ENCODE data around the gene TIAL1. TPM values are rescaled to one million over a fixed set of nuclear protein-coding genes. Genes with fewer than 3 reads are reported as not detected.
"Not testable (repeated sequence)": the region's sequence is repeated elsewhere in the genome, so short reads cannot be mapped to it uniquely, and the experiment has no call there.

Gene TIAL1
- total RNA-seq, 2 experiments from 2014 or later: 181 to 191 TPM

DNA sequence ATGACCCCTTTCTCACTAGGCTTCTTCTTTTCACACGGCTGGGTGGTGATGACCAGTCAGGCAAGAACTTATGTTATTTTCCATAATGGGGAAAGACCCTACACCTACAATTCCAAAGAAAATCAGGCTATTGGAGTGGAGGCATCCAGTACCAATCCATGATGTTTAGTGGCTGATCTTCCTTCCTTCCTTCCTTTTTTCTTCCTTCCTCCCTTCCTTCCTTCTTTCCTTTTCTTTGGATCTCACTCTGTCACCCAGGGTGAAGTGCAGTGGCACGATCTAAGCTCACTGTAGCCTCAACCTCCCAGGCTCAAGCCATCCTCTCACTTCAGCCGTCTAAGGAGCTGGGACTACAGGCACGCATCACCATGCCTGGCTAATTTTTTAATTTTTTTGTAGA, 56.7 kb downstream of the TIAL1 start:
- CTCF ChIA-PET: interaction anchor here (0.9 to 9.1 kb wide), 4 partner anchors 11 to 330 kb away, joined by 3 to 79 read pairs (median 16); no protein-coding TSS in a partner anchor

DNA sequence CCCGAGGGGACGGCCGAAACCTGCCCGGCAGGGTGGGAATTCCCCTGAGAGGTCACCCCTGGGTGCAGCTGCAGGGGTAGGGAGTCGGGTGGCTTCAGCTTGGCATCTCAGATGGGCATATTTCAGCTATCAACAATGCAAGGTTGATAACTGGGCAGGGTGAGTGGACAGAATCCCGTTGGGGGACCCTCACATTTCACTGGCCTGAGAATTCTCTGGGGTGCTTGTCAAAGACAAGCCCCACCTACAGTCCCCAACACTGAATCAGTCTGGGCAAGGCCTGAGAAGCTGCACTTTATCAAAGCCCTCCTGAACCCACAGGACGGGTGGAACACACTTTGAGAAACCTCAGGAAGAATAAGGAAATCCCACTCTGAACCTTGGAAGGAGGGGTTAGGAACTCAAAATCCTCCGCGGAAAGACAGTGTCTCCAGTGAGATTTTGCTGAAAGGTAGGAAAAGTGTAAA, 57.4 kb downstream of the TIAL1 start:
- Mint-ChIP-seq H3K9me3 (ENCODE audit: low read depth) (no peaks in the 10 kb centered on the region), H3K27me3 (no peaks in the 10 kb centered on the region), H3K4me1 (peaks cover 71% of the 10 kb centered on the region), H3K27ac (peak overlapping the region; percentile 94), H3K4me3 (peak overlapping the region; percentile 77), H3K36me3 (peaks cover 17% of the 10 kb centered on the region)
- DNase-seq (no peak), ATAC-seq (no peak)
- CTCF ChIA-PET: interaction anchor here (0.5 to 9.1 kb wide), 6 partner anchors 22 to 340 kb away, joined by 3 to 79 read pairs (median 10); no protein-coding TSS in a partner anchor

More for the DNA sequence above, 56.7 kb downstream of the TIAL1 start:
- H3K27ac Mint-ChIP-seq: peak overlapping the region; percentile 74
- ATAC-seq (no peak), DNase-seq (no peak)
- H3K36me3 Mint-ChIP-seq: peaks cover 14% of the 10 kb centered on the region
- no peaks in the 10 kb centered on the region for H3K9me3 Mint-ChIP-seq (ENCODE audit: low read depth)
- H3K4me3 Mint-ChIP-seq: peak overlapping the region; percentile 54
- peaks cover 69% of the 10 kb centered on the region for H3K4me1 Mint-ChIP-seq
- H3K27me3 Mint-ChIP-seq: no peaks in the 10 kb centered on the region

DNA sequence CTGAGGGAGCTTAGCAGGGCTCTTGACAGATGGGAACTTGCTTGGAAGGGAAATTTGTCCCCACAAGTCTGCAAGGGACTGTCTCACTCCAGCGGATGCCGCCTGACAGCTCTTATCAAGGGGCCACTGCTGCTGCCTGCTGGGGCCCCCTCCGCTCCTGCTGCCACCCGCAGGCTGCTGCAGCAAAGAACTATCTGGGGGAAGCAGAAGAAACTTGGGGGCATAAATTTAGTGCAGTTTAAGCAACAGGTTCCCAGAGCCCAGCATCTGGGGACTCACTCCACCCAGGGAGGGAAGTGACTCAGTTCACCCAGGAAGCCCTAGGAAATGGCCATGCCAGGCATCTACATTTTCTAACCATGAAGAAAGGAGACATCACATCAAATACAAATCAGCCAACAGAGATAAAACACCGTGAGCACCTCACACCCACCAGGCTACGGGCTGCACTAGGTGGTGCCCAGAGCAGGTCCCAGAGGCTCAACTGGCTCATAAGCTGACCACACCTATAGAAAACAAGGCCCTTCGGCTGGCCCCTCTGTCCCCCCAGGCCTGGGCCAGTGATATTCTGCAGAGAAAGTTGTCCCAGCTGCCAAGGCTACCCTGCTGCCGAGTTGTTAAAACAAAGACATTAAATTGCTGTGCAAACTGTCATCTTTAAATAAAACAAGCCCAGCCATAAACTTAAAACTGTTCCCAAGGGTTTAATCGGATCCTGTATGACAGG, 58.0 kb downstream of the TIAL1 start:
- ATAC-seq: peak; percentile 6
- H3K4me3 Mint-ChIP-seq: peak overlapping the region; percentile 77
- CTCF ChIA-PET: interaction anchor here (0.5 to 9.1 kb wide), 11 partner anchors 9 to 340 kb away, joined by 3 to 79 read pairs (median 4); partner anchors contain the start of gene GRK5
- H3K27ac Mint-ChIP-seq: peak overlapping the region; percentile 94
- peaks cover 65% of the 10 kb centered on the region for H3K4me1 Mint-ChIP-seq
- DNase-seq: peak; percentile 72
- H3K27me3 Mint-ChIP-seq: no peaks in the 10 kb centered on the region
- H3K36me3 Mint-ChIP-seq: peaks cover 17% of the 10 kb centered on the region
- H3K9me3 Mint-ChIP-seq (ENCODE audit: low read depth): no peaks in the 10 kb centered on the region

DNA sequence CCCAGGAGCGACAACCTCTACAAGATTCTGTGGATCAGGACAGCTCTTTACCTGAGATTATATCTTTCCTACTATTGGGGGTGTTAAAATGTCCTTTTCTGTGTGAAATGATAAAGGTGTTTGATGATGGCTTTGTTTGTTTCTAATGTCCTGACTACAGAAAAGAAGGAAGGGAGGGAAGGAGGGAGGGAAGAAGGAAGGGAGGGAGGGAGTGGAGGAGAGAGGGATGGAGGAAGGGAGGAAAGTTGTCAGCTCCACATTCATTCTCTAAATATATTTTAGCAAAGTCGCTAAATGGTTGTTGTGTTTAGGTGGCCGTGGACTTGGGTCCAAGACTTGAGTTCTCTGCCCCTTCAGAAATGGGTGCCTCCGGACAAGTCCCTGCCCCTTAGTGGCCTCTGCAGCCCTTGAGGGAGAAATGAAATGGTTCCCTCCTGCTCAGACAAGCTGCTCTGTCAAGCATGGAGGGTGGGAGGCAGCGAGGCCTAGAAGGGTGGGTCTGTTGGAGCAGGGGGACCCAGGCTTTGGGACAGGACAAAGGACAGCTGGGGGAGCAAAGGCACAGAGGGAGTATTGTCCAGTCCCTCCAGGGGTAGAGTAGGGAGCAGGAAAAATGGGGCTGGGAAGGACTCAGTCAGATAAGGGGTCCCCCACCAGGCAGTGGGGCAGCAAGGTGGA, 58.7 kb downstream of the TIAL1 start:
- ATAC-seq (no peak), DNase-seq (no peak)
- peaks cover 63% of the 10 kb centered on the region for H3K4me1 Mint-ChIP-seq
- H3K4me3 Mint-ChIP-seq: peak overlapping the region; percentile 77
- H3K27me3 Mint-ChIP-seq: no peaks in the 10 kb centered on the region
- peaks cover 21% of the 10 kb centered on the region for H3K36me3 Mint-ChIP-seq
- no peaks in the 10 kb centered on the region for H3K9me3 Mint-ChIP-seq (ENCODE audit: low read depth)
- H3K27ac Mint-ChIP-seq: peak overlapping the region; percentile 94
- CTCF ChIA-PET: interaction anchor here (0.8 to 9.1 kb wide), 11 partner anchors 8 to 339 kb away, joined by 3 to 79 read pairs (median 4); partner anchors contain the start of gene GRK5

DNA sequence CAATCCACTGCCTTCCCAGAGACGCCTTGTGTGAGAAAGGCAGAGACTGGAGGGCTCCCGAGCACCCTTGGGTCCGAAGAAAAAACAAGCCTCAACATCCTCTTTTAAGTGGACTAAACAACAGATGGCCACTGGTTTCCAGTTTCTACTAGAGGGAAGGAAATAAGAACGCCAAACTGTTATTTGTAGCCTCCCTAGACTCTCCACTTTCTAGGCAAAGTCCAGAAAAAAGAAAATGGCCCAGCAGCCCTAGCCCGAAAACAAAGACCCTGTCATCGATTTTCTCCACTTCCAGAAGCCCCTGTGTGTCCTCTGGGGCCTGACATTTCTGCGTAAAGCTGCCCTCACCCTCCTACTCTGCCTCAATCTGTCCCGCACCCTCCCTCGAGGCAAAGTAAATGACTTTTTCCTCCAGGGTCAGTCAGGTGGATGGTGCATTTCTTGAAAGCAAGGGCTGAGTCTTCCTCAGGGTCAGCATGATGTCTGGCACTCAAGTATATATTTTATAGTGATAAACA, 60.2 kb downstream of the TIAL1 start:
- Mint-ChIP-seq H3K4me3 (no peak overlapping the region), H3K27ac (peak overlapping the region; percentile 9), H3K27me3 (no peaks in the 10 kb centered on the region), H3K4me1 (peaks cover 71% of the 10 kb centered on the region), H3K9me3 (ENCODE audit: low read depth) (no peaks in the 10 kb centered on the region), H3K36me3 (peaks cover 27% of the 10 kb centered on the region)
- DNase-seq (no peak), ATAC-seq (no peak)
- CTCF ChIA-PET: interaction anchor here (2.9 to 9.1 kb wide), 2 partner anchors 19 to 91 kb away, joined by 14 to 79 read pairs; no protein-coding TSS in a partner anchor

DNA sequence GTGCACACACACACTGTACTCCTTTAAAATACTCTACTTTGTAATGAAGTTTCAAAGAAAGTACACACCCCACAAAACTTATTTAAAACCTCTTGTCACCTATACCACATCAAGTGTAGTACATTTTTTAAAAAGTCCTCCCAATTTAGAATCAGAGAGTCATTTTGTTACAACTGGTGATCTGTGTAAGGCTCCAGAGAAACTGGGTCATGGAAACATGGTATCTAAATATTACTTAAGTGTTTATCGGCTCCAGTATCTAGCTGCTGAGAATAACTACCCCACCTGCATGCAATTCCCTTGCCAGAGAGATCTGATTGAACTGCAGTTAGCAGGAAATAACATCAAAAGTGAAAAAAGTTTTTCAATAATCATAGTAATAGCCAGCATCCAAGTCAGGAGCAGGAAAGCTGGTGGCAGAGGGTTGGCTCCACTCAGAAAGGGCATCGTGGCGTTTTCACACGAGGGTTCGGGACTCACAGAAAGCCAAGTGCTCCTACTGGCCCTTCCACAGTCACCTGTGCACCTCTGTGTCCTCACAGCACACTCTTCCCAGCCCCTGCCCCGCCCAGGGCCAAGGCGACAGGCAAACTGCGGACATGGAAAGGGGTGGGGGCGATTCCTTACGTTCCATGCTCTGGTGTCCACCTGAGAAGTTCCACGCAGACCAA, 60.8 kb downstream of the TIAL1 start:
- Mint-ChIP-seq H3K36me3 (peaks cover 25% of the 10 kb centered on the region), H3K27me3 (no peaks in the 10 kb centered on the region), H3K27ac (peak overlapping the region; percentile 5), H3K4me1 (peaks cover 72% of the 10 kb centered on the region), H3K4me3 (no peak overlapping the region), H3K9me3 (ENCODE audit: low read depth) (no peaks in the 10 kb centered on the region)
- CTCF ChIA-PET: no interaction called here
- ATAC-seq (no peak), DNase-seq (no peak)

DNA sequence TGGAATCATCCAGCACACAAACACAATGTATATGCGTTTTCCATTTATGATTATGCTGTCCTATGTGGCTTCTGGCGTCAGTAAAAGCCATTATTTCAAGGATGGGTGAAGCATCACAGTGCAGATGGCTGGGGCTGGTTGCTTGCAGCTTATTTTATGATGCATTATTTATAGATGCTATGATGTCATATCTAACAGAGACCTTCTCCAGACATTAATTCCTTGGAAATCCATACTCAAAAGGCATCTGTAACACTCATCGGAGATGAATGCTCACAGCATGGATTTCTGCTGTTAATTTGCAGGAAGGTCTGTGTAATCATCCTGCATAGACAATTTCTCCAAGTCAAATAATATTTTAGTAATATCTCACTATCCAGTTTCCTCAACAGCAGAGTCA, 61.5 kb downstream of the TIAL1 start:
- no peaks in the 10 kb centered on the region for H3K27me3 Mint-ChIP-seq
- H3K9me3 Mint-ChIP-seq (ENCODE audit: low read depth): no peaks in the 10 kb centered on the region
- peaks cover 66% of the 10 kb centered on the region for H3K4me1 Mint-ChIP-seq
- DNase-seq: no peak
- H3K4me3 Mint-ChIP-seq: no peak overlapping the region
- CTCF ChIA-PET: interaction anchor here (0.8 to 1.0 kb wide), 2 partner anchors 48 to 453 kb away, joined by 3 read pairs; no protein-coding TSS in a partner anchor
- no peak for ATAC-seq
- no peak overlapping the region for H3K27ac Mint-ChIP-seq
- H3K36me3 Mint-ChIP-seq: peaks cover 24% of the 10 kb centered on the region

DNA sequence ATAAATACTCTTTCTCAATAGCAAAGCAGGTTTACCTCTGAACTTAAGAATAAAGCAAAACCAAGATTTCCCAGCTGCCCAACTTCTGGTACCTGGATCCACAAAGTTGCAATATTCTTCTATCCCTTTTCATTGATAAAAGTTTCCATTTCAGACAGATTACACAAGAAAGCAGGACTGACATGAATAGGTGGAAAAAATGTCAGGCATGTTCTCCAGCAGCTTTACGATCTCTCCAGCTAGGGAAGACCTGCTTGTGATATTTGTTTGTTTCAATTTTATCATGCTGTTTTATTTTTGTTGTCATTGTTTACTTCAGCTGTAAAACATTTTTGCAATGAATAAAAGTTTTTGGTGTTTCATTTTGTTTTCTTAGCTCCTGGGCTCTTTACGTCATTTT, 63.3 kb downstream of the TIAL1 start:
- DNase-seq: no peak
- CTCF ChIA-PET: interaction anchor here (1.1 to 1.9 kb wide), 2 partner anchors 9 kb away, joined by 3 to 11 read pairs; partner anchors contain the start of gene RGS10
- Mint-ChIP-seq H3K36me3 (peaks cover 28% of the 10 kb centered on the region), H3K27ac (no peak overlapping the region), H3K4me3 (no peak overlapping the region), H3K9me3 (ENCODE audit: low read depth) (no peaks in the 10 kb centered on the region), H3K4me1 (peaks cover 53% of the 10 kb centered on the region), H3K27me3 (no peaks in the 10 kb centered on the region)
- no peak for ATAC-seq

DNA sequence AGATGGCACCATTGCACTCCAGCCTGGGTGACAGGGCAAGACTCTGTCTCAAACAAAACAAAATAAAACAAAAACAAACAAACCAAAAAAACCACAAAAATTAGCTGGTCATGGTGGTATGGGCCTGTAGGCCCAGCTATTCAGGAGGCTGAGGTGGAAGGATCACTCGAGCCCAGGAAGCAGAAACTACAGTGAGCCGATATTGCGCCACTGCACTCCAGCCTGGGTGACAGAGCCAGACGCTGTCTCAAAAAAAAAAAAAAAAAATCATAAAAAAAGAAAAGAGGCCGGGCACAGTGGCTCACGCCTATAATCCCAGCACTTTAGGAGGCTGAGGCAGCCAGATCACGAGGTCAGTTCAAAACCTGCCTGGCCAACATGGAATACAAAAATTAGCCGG, 64.0 kb downstream of the TIAL1 start:
- Mint-ChIP-seq H3K36me3 (peaks cover 28% of the 10 kb centered on the region), H3K4me1 (peaks cover 48% of the 10 kb centered on the region)
- ATAC-seq: not testable (repeated sequence)

DNA sequence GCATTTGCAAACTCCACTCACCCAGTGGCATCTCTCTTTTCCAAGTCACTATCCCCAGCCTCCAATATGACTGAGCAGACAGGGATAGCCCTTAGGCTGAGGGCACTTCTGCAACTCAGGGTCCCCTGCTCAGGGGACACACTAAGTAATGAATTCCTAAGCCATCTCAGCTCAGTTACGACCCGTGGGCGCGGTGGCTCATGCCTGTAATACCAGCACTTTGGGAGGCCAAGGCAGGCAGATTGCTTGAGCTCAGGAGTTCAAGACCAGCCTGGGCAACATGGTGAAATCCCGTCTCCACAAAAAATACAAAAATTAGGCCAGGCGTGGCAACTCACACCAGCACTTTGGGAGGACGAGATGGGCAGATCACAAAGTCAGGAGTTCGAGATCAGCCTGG, 64.5 kb downstream of the TIAL1 start:
- H3K27ac Mint-ChIP-seq; H3K4me3 Mint-ChIP-seq; ATAC-seq; H3K9me3 Mint-ChIP-seq (ENCODE audit: low read depth); H3K27me3 Mint-ChIP-seq; DNase-seq: not testable (repeated sequence)
- CTCF ChIA-PET: interaction anchor here (1.9 kb wide), 1 partner anchor 11 kb away, joined by 11 read pairs; the partner anchor contains the start of gene RGS10
- H3K4me1 Mint-ChIP-seq: peaks cover 47% of the 10 kb centered on the region
- H3K36me3 Mint-ChIP-seq: peaks cover 32% of the 10 kb centered on the region

More for the DNA sequence above, 64.0 kb downstream of the TIAL1 start:
- H3K9me3 Mint-ChIP-seq (ENCODE audit: low read depth); H3K4me3 Mint-ChIP-seq; H3K27ac Mint-ChIP-seq; H3K27me3 Mint-ChIP-seq; DNase-seq: not testable (repeated sequence)
- CTCF ChIA-PET: interaction anchor here (1.1 to 1.9 kb wide), 2 partner anchors 8 to 10 kb away, joined by 3 to 11 read pairs; partner anchors contain the start of gene RGS10

DNA sequence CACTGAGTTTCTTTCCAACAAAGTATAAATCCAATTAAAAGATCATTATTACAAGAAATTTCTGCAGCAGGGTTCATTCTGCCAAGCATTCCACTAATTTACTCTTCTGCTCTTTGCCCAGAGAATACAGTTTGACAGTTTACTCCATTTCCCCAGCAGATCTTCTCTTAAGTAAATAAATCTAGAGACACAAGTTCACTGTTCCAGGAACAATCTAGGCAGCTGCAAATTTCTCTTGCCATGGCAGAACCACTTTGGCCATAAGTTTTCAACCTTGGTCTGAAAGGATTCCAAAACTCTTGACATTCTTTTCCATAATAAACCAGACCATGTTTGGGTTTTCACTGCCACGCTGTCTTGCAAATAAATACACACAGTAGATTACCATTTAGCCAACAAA, 65.7 kb downstream of the TIAL1 start:
- DNase-seq (no peak), ATAC-seq (no peak)
- CTCF ChIA-PET: interaction anchor here (1.7 to 2.7 kb wide), 2 partner anchors 7 to 12 kb away, joined by 5 to 10 read pairs; partner anchors contain the start of gene RGS10
- Mint-ChIP-seq H3K4me1 (peaks cover 39% of the 10 kb centered on the region), H3K4me3 (no peak overlapping the region), H3K27me3 (no peaks in the 10 kb centered on the region), H3K9me3 (ENCODE audit: low read depth) (no peaks in the 10 kb centered on the region), H3K27ac (no peak overlapping the region), H3K36me3 (peaks cover 35% of the 10 kb centered on the region)

DNA sequence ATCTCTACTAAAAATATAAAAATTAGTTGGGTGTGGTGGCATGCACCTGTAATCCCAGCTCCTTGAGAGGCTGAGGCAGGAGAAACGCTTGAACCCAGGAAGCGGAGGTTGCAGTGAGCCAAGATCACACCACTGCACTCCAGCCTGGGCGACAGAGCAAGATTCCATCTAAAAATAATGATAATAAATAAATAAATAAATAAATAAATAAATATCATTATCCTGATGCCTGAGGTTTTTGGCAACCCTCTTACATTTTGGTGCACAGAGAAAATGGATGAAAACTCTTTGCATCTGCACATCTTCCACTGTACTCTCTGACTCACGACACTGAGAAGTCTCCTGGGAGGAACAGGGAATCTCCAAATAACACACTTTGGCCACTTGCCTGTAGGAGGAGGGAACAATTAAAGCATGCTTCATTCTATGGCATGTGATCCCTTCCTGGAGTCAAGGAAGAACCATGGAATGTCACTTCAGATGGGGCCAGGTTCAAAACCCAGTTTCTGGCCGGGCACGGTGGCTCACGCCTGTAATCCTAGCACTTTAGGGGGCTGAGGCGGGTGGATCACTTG, 68.0 kb downstream of the TIAL1 start:
- CTCF ChIA-PET: interaction anchor here (0.8 to 2.7 kb wide), 4 partner anchors 11 to 42 kb away, joined by 3 to 10 read pairs (median 6); partner anchors contain the start of gene RGS10
- not testable (repeated sequence) for ATAC-seq; H3K27ac Mint-ChIP-seq; DNase-seq; H3K27me3 Mint-ChIP-seq; H3K9me3 Mint-ChIP-seq (ENCODE audit: low read depth); H3K4me3 Mint-ChIP-seq
- H3K4me1 Mint-ChIP-seq: peaks cover 32% of the 10 kb centered on the region
- peaks cover 39% of the 10 kb centered on the region for H3K36me3 Mint-ChIP-seq
